Right lobe of liver (tissue), 6 donors: ENCODE measurements around the gene CYBA. TPM values are rescaled to one million over a fixed set of nuclear protein-coding genes. Genes with fewer than 3 reads are reported as not detected.

Source experiments
- ATAC-seq, 4 donors: fragments of 200-7000 bp; cut with Tn5 transposase; one replicate each; pipeline ENCODE4 v1.9.1; 2020; ENCODE audit warnings: mild to moderate bottlenecking in 4 of 4, moderate library complexity in 4 of 4
- DNase-seq, 3 donors: peaks; one replicate each; pipeline ENCODE4 v3.0.0-alpha.2; 2020
- H3K27ac ChIP-seq, 3 donors: fragments of 200-600 bp; one replicate each; pipeline ENCODE4 v1.8.0; 2022
- H3K27me3 ChIP-seq, 2 donors: fragments of 200-600 bp; one replicate each; pipeline ENCODE4 v1.8.0; 2022
- H3K36me3 ChIP-seq, 4 donors: fragments of 200-600 bp; sonication (generic) in 1 of 4; one replicate each; pipeline versions ENCODE4 v1.5.1 to v1.8.0; 2017 to 2022; ENCODE audit warnings: control low read depth in 1 of 4
- H3K4me1 ChIP-seq, 4 donors: fragments of 200-600 bp; sonication (generic) in 1 of 4; one replicate each; pipeline versions ENCODE4 v1.5.1 to v1.8.0; 2017 to 2022; ENCODE audit warnings: control low read depth in 1 of 4
- H3K4me3 ChIP-seq, 3 donors: fragments of 200-600 bp; one replicate each; pipeline ENCODE4 v1.8.0; 2022
- H3K9me3 ChIP-seq, 4 donors: fragments of 200-600 bp; sonication (generic) in 1 of 4; one replicate each; pipeline versions ENCODE4 v1.5.1 to v1.8.0; 2017 to 2022; ENCODE audit warnings: control low read depth in 1 of 4
- POLR2A ChIP-seq: fragments of 450-650 bp; IDR thresholded peaks from one replicate; pipeline ENCODE4 v1.6.1; 2017; ENCODE audit warnings: antibody characterized with exemption, mild to moderate bottlenecking
- WGBS: methylation state at CpG from one replicate; pipeline ENCODE4 v1.1.6; 2018; ENCODE audit warnings: low coverage, low lambda C conversion rate; ENCODE audit not compliant: insufficient coverage; ENCODE audit errors: missing lambda C conversion rate; 5-methylcytosine and 5-hydroxymethylcytosine counted together
- intact Hi-C, 2 donors: fragments of 100-400 bp; cut with DNase I; formaldehyde crosslinking; loops; one replicate each; pipeline versions ENCODE4 v1.11.2 to v1.14.1; 2022
- total RNA-seq, 6 experiments: library from RNA; depleted of rRNA in 2 of 6; stranded (reverse); fragments of >200 nt in 2 of 6; fragmentation: NEBNext Ultra II Directional in 3 of 6; extraction: Animal tissue kit (Norgen Biotek cat#: 25700) in 3 of 6; gene quantifications; one replicate each; pipeline versions ENCODE4 v1.1.0 to v1.2.4, GENCODE V29; 2016 to 2023
- TF ChIP-seq, protein P1 (sequence below), 4 donors: fragments of 200-600 bp in 3 of 4; fragments of 450-650 bp in 1 of 4; IDR thresholded peaks; one replicate each; pipeline versions ENCODE4 v1.5.1 to v1.8.0; 2016 to 2022; ENCODE audit warnings: antibody characterized with exemption in 4 of 4, mild to moderate bottlenecking in 2 of 4
- donor health status: DM: no; HTN: yes; CAD: no.
- donor health status: DM: no; HTN: no; CAD: no.
- donor health status: DM: no; HTN: no; CAD: no.
- donor health status: DM: no; HTN: yes; CAD: no.
- donor health status: DM: no; HTN: yes; CAD: no.

CYBA gene
- total RNA-seq, 6 experiments from 2014 or later = 22.8 to 70.0 (median 41.3) TPM

DNA sequence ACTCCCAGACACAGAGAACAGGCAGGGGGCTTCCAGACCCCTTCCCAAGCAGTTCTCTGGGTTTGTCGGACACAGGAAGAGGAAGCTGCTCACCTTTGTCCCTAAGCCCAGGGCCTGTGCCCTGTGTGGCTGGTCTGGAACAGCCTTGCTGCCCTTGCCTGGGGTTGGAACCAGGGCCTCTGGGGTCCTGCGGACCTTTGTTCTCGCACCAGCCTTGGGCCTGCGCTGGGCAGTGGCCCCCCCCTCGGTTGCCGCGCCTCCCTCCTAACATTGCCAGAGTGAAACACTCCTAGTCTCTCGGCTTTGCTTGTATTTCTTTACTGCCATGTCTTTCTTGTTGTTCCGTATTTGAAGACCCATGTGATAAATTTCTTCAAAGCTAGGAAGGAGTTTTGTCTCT, 21.0 kb downstream of the CYBA start:
- Histone ChIP-seq H3K27me3 (no peaks in the 10 kb centered on the region), H3K36me3 (peaks cover 0 to 43% (median 13%) of the 10 kb centered on the region in 4 donors), H3K4me3 (no peak overlapping the region), H3K27ac (no peak overlapping the region), H3K4me1 (peaks cover 0 to 4% (median 0%) of the 10 kb centered on the region in 4 donors), H3K9me3 (no peaks in the 10 kb centered on the region)
- no peak for ATAC-seq
- intact Hi-C loops = no loop called here
- TF ChIP-seq, protein P1, sequence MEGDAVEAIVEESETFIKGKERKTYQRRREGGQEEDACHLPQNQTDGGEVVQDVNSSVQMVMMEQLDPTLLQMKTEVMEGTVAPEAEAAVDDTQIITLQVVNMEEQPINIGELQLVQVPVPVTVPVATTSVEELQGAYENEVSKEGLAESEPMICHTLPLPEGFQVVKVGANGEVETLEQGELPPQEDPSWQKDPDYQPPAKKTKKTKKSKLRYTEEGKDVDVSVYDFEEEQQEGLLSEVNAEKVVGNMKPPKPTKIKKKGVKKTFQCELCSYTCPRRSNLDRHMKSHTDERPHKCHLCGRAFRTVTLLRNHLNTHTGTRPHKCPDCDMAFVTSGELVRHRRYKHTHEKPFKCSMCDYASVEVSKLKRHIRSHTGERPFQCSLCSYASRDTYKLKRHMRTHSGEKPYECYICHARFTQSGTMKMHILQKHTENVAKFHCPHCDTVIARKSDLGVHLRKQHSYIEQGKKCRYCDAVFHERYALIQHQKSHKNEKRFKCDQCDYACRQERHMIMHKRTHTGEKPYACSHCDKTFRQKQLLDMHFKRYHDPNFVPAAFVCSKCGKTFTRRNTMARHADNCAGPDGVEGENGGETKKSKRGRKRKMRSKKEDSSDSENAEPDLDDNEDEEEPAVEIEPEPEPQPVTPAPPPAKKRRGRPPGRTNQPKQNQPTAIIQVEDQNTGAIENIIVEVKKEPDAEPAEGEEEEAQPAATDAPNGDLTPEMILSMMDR (IDR thresholded peaks at IDR 0.05) = no peak
- TF ChIP-seq POLR2A = no peak
- DNase-seq = no peak
- 65% methylated on average over 4 of the region's 9 CpGs for WGBS

DNA sequence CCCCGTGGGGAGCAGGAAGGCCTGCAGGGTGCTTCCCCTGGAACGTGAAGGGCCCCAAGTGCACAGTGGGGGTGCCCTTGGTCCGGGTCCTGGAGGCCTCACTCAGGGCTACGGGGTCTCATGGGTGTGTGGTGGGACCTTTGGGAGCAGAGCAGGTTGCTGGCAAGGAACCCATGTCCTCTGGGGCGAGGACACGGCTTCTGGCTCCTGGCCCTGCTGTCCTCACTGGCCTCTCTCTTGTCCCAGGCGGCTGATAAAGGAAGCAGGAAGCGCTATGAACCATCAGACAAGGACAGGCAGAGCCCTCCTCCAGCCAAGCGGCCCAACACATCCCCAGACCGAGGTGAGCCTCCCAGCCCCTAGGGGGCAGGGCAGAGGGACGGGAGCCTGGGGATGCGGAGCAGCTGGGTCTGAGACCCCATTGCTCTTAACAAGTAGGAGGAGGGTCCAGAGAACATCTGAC, 22.3 kb downstream of the CYBA start:
- WGBS = 57% methylated on average over 1 of the region's 12 CpGs
- peaks cover 0 to 55% (median 14%) of the 10 kb centered on the region in 4 donors for H3K36me3 ChIP-seq
- H3K4me3 ChIP-seq = no peak overlapping the region
- H3K4me1 ChIP-seq = peaks cover 0 to 4% (median 0%) of the 10 kb centered on the region in 4 donors
- no peaks in the 10 kb centered on the region for H3K9me3 ChIP-seq
- no peak overlapping the region for H3K27ac ChIP-seq
- H3K27me3 ChIP-seq = no peaks in the 10 kb centered on the region
- ATAC-seq (peak; percentile 72 to 78 (median 76)), DNase-seq (no peak)
- intact Hi-C loops = no loop called here
- TF ChIP-seq POLR2A = no peak
- TF ChIP-seq, protein P1 (IDR thresholded peaks at IDR 0.05) = peak in 3 of 4 donors; percentile 39 to 41 (median 40)

DNA sequence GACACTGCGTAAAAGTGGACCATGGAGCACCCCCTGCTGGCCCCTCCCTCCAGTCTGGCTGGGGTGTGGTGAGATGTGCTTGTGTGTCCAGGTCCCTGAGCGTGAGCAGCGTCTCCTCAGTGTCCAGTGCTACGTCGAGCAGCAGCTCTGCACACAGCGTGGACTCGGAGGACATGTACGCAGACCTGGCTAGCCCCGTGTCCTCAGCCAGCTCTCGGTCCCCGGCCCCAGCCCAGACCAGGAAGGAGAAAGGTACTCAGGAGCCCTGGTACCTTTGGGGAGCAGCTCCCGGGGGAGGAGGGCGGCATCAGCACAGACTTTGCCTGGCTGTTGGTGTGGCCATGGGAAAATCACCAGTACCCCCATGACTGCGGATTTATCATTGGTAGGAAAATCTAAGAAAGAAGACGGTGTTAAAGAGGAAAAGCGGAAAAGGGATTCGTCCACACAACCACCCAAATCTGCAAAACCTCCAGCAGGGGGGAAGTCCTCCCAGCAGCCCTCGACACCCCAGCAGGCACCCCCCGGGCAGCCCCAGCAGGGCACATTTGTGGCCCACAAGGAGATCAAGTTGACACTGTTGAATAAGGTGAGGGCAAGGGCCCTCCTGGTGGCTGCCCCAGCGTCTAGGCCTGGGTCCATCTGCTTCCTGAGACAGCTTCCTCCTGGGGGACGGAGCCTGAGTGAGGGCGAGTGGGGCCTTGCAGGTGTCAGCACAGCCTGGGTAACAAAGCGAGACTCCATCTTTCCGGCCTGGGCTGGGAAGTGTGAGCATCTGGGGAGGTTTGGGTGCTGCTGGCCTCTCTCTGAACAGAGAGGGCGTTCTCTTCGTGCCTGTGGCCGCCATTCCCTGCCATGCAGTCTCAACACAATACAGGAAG, 23.1 kb downstream of the CYBA start:
- no peak for DNase-seq
- 89% methylated on average over 7 of the region's 27 CpGs for WGBS

DNA sequence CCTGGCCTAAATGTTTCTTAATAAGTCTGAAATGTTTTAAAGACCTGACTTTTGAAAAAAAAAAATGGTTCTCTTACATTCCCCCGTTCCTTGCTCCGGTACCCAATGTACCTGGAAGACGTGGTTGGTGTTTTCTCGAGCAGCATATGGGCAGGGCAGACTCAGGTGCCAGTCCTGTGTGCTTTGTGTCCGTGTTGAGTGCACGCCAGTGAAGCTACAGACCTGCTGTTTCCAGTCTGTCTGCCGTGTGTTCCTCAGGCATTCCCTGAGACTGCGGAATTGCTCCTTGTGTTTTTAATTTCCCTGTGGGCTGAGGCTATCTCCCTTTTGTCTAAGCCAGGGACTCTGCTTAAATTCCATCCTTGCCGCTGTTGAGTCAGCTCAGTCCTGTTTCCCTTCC, 24.2 kb downstream of the CYBA start:
- 93% methylated on average over 9 of the region's 9 CpGs for WGBS

More for the DNA sequence above, 23.1 kb downstream of the CYBA start:
- Histone ChIP-seq H3K4me3 (no peak overlapping the region), H3K27ac (no peak overlapping the region), H3K36me3 (peaks cover 0 to 62% (median 17%) of the 10 kb centered on the region in 4 donors), H3K9me3 (no peaks in the 10 kb centered on the region), H3K27me3 (no peaks in the 10 kb centered on the region), H3K4me1 (peaks cover 0 to 4% (median 0%) of the 10 kb centered on the region in 4 donors)
- TF ChIP-seq, protein P1 (IDR thresholded peaks at IDR 0.05) = no peak
- TF ChIP-seq POLR2A = no peak
- ATAC-seq = no peak
- intact Hi-C loops = no loop called here

More for the DNA sequence above, 24.2 kb downstream of the CYBA start:
- intact Hi-C loops = no loop called here
- H3K27me3 ChIP-seq = no peaks in the 10 kb centered on the region
- no peaks in the 10 kb centered on the region for H3K9me3 ChIP-seq
- H3K27ac ChIP-seq = no peak overlapping the region
- peaks cover 0 to 63% (median 21%) of the 10 kb centered on the region in 4 donors for H3K36me3 ChIP-seq
- H3K4me1 ChIP-seq = peaks cover 0 to 4% (median 0%) of the 10 kb centered on the region in 4 donors
- TF ChIP-seq, protein P1 (IDR thresholded peaks at IDR 0.05) = no peak
- TF ChIP-seq POLR2A = no peak
- ATAC-seq = no peak
- no peak overlapping the region for H3K4me3 ChIP-seq
- DNase-seq = no peak
